Right atrium auricular region (tissue), 2 donors: Measurements from ENCODE around the gene RUSF1. TPM values are rescaled to one million over a fixed set of nuclear protein-coding genes. Genes with fewer than 3 reads are reported as not detected.

Experiments
- DNase-seq: peaks from one replicate; pipeline ENCODE4 v3.0.0-alpha.2; 2019; ENCODE audit warnings: low spot score
- H3K27ac ChIP-seq, 2 donors: fragments of 200-600 bp; sonication (generic); 1 replicate in 1 of 2; 2 replicates in 1 of 2; pipeline ENCODE4 v1.5.1; 2016 to 2019
- H3K27me3 ChIP-seq, 2 donors: fragments of 200-600 bp; sonication (generic); one replicate each; pipeline versions ENCODE4 v1.5.1 to v1.6.0; 2017 to 2019
- H3K36me3 ChIP-seq: fragments of 200-600 bp; sonication (generic); one replicate; pipeline ENCODE4 v1.5.1; 2016
- H3K4me1 ChIP-seq, 2 donors: fragments of 200-600 bp; sonication (generic); one replicate each; pipeline versions ENCODE4 v1.5.1 to v1.6.0; 2017 to 2019
- H3K4me3 ChIP-seq, 2 donors: fragments of 200-600 bp; sonication (generic); 1 replicate in 1 of 2; 2 replicates in 1 of 2; pipeline ENCODE4 v1.5.1; 2017 to 2019; ENCODE audit warnings: mild to moderate bottlenecking in 1 of 2, moderate library complexity in 1 of 2
- H3K9me3 ChIP-seq, 2 donors: fragments of 200-600 bp; sonication (generic); one replicate each; pipeline ENCODE4 v1.5.1; 2019
- CTCF ChIP-seq, 2 donors: fragments of 200-600 bp; sonication (generic); IDR thresholded peaks; one replicate each; pipeline ENCODE4 v1.5.1; 2019; ENCODE audit warnings: antibody characterized with exemption in 2 of 2
- total RNA-seq, 2 donors: library from RNA; depleted of rRNA; stranded (reverse); fragments of >200 nt; gene quantifications; one replicate each; pipeline ENCODE4 v1.1.0, GENCODE V29; 2016

RUSF1 gene
- total RNA-seq, 2 donors from 2014 or later = 33.3 TPM

- Histone ChIP-seq H3K36me3 (peaks cover 3% of the 10 kb centered on the region), H3K27me3 (no peaks in the 10 kb centered on the region), H3K9me3 (no peaks in the 10 kb centered on the region), H3K4me1 (peaks cover 0 to 29% of the 10 kb centered on the region in 2 donors), H3K4me3 (no peak within 1 kb of the TSS), H3K27ac (no peak within 1 kb of the TSS)
- no peak for DNase-seq
- no peak for TF ChIP-seq CTCF (IDR thresholded peaks at IDR 0.05)
Measured at GRCh38 chr16:31483081-31483480, 25.1 kb downstream of the RUSF1 start, which contains the start of gene SLC5A2. Gene SLC5A2 (plus strand): TSS chr16:31483123. CDS start chr16:31483137, 14 bp downstream.

- Histone ChIP-seq H3K9me3 (no peaks in the 10 kb centered on the region), H3K4me1 (peaks cover 0 to 18% of the 10 kb centered on the region in 2 donors), H3K36me3 (peaks cover 24% of the 10 kb centered on the region), H3K27me3 (no peaks in the 10 kb centered on the region), H3K4me3 (no peak overlapping the region), H3K27ac (no peak overlapping the region)
- DNase-seq = no peak
- no peak for TF ChIP-seq CTCF (IDR thresholded peaks at IDR 0.05)
Measured at GRCh38 chr16:31480851-31481536, 27.2 kb downstream of the RUSF1 start.

GRCh38 chr16:31479751-31480150 lies 28.4 kb downstream of the RUSF1 start:
- H3K9me3 ChIP-seq = no peaks in the 10 kb centered on the region
- peaks cover 0 to 18% of the 10 kb centered on the region in 2 donors for H3K4me1 ChIP-seq
- H3K4me3 ChIP-seq = no peak overlapping the region
- no peak for TF ChIP-seq CTCF (IDR thresholded peaks at IDR 0.05)
- no peak overlapping the region for H3K27ac ChIP-seq
- no peaks in the 10 kb centered on the region for H3K27me3 ChIP-seq
- H3K36me3 ChIP-seq = peaks cover 36% of the 10 kb centered on the region
- DNase-seq = no peak

- peaks cover 0 to 21% of the 10 kb centered on the region in 2 donors for H3K4me1 ChIP-seq
- no peak for TF ChIP-seq CTCF (IDR thresholded peaks at IDR 0.05)
- H3K9me3 ChIP-seq = no peaks in the 10 kb centered on the region
- DNase-seq = no peak
- H3K36me3 ChIP-seq = peaks cover 44% of the 10 kb centered on the region
- H3K27me3 ChIP-seq = no peaks in the 10 kb centered on the region
- no peak overlapping the region for H3K4me3 ChIP-seq
- H3K27ac ChIP-seq = no peak overlapping the region
Measured at GRCh38 chr16:31478956-31479355, 29.2 kb downstream of the RUSF1 start.

GRCh38 chr16:31477220-31478216 lies 30.7 kb downstream of the RUSF1 start:
- Histone ChIP-seq H3K27me3 (no peaks in the 10 kb centered on the region), H3K9me3 (no peaks in the 10 kb centered on the region), H3K36me3 (peaks cover 52% of the 10 kb centered on the region), H3K4me3 (peak overlapping the region in 1 of 2 donors; percentile 26), H3K27ac (no peak overlapping the region), H3K4me1 (peaks cover 0 to 32% of the 10 kb centered on the region in 2 donors)
- TF ChIP-seq CTCF (IDR thresholded peaks at IDR 0.05) = no peak
- no peak for DNase-seq
